ENCODE results near the gene DCXR. TPM values are rescaled to one million over a fixed set of nuclear protein-coding genes. Genes with fewer than 3 reads are reported as not detected.

Gene DCXR
- total RNA-seq, 1 donor from 2014 or later: 118 TPM

Other genes with a start within 250 kb of the DCXR start
- 0.07 TPM in 1 of 2 replicates, not detected in the other for gene GCGR, start 233.5 kb downstream of the DCXR start, total RNA-seq
- 36.5 and 37.3 TPM in 2 replicates for gene MCRIP1, start 204.4 kb downstream of the DCXR start, total RNA-seq
- gene PPP1R27, start 202.6 kb downstream of the DCXR start, total RNA-seq: not detected in 2 replicates
- 589 and 618 TPM in 2 replicates for gene P4HB, start 177.2 kb downstream of the DCXR start, total RNA-seq
- 703 and 716 TPM in 2 replicates for gene ARHGDIA, start 166.4 kb downstream of the DCXR start, total RNA-seq
- gene ALYREF, start 146.1 kb downstream of the DCXR start, total RNA-seq: 218 and 230 TPM in 2 replicates
- gene ANAPC11, start 146.0 kb downstream of the DCXR start, total RNA-seq: 91.4 and 104 TPM in 2 replicates
- gene NPB, start 135.5 kb downstream of the DCXR start, total RNA-seq: 0.11 and 0.48 TPM in 2 replicates
- gene PCYT2, start 126.3 kb downstream of the DCXR start, total RNA-seq: 35.0 and 39.1 TPM in 2 replicates
- 57.2 and 58.6 TPM in 2 replicates for gene SIRT7, start 119.5 kb downstream of the DCXR start, total RNA-seq
- 23.3 and 23.6 TPM in 2 replicates for gene MAFG, start 110.0 kb downstream of the DCXR start, total RNA-seq
- gene PYCR1, start 100.4 kb downstream of the DCXR start, total RNA-seq: 35.6 TPM in 2 replicates
- not detected in 2 replicates for gene MYADML2, start 90.5 kb downstream of the DCXR start, total RNA-seq
- 0.11 and 0.48 TPM in 2 replicates for gene NOTUM, start 76.5 kb downstream of the DCXR start, total RNA-seq
- 34.4 and 35.5 TPM in 2 replicates for gene ASPSCR1, start 60.1 kb downstream of the DCXR start, total RNA-seq
- 82.9 and 87.9 TPM in 2 replicates for gene CENPX, start 14.8 kb downstream of the DCXR start, total RNA-seq
- gene LRRC45, start 14.4 kb downstream of the DCXR start, total RNA-seq: 46.0 and 46.6 TPM in 2 replicates
- 10.0 and 12.3 TPM in 2 replicates for gene RAC3, start 6.0 kb downstream of the DCXR start, total RNA-seq
- gene RFNG, start 14.1 kb upstream of the DCXR start, total RNA-seq: 20.8 and 20.9 TPM in 2 replicates
- gene GPS1, start 14.2 kb upstream of the DCXR start, total RNA-seq: 86.4 and 87.5 TPM in 2 replicates
- gene DUS1L, start 28.1 kb upstream of the DCXR start, total RNA-seq: 113 and 129 TPM in 2 replicates
- gene FASN, start 60.5 kb upstream of the DCXR start, total RNA-seq: 175 and 181 TPM in 2 replicates
- 59.0 and 60.1 TPM in 2 replicates for gene CCDC57, start 175.1 kb upstream of the DCXR start, total RNA-seq
- gene SLC16A3, start 191.3 kb upstream of the DCXR start, total RNA-seq: 109 and 115 TPM in 2 replicates
- 127 and 128 TPM in 2 replicates for gene CSNK1D, start 236.0 kb upstream of the DCXR start, total RNA-seq

All from T-helper 2 cell treated with Interferon-gamma antibody and Interleukin-4, amounts not matched to agents 100 ng/mL and 5 ng/mL, for 36 hours (primary cell).